HepG2 (cell line): Measurements from ENCODE around the gene NPTXR. TPM values are rescaled to one million over a fixed set of nuclear protein-coding genes. Genes with fewer than 3 reads are reported as not detected.

Source experiments
- ATAC-seq: fragments of 200-7000 bp; cut with Tn5 transposase; 3 replicates; pipeline ENCODE4 v1.9.1; 2020; ENCODE audit warnings: mild to moderate bottlenecking, moderate library complexity
- BruUV-seq: library from RNA; stranded (reverse); fragments of 400-500 nt; replicated peaks from 2 replicates; lab custom pipeline; 2021; lab: Mats Ljungman, UMichigan
- CTCF ChIA-PET: fragments of 300-600 bp; formaldehyde crosslinking; extraction: SDS; loops from one replicate; lab custom pipeline; 2021; ENCODE audit warnings: low total read pairs, inconsistent platforms, low intra/inter-chr PET ratio; lab: Yijun Ruan, JAX
- POLR2A ChIA-PET: fragments of 350-600 bp; sonication (Branson Sonifier 250); formaldehyde crosslinking; loops from one replicate; lab custom pipeline; 2020; ENCODE audit warnings: antibody characterized with exemption, inconsistent platforms; lab: Yijun Ruan, JAX
- DNase-seq: peaks from one replicate; pipeline ENCODE4 v3.0.0-alpha.2; 2015; ENCODE audit warnings: low spot score
- FAIRE-seq: peaks from 3 replicates; lab custom pipeline; 2011; peaks lifted over from hg19 to GRCh38; lab: Jason Lieb, UNC
- H2AFZ ChIP-seq: one replicate; pipeline ENCODE4 v1.6.1; 2011; ENCODE audit warnings: low read length, inconsistent platforms
- H3K27ac ChIP-seq: fragments of 300-600 bp; 3 replicates; pipeline ENCODE4 v1.8.0; 2011; ENCODE audit warnings: mixed run types, mild to moderate bottlenecking, mixed read lengths, low read length, inconsistent platforms; ENCODE audit not compliant: insufficient read depth; ENCODE audit errors: extremely low read length
- H3K27me3 ChIP-seq, 2 experiments: fragments of 200-600 bp in 1 of 2; 2 replicates in 1 of 2; 3 replicates in 1 of 2; pipeline versions ENCODE4 v1.6.0 to v1.8.0; 2011; ENCODE audit warnings: low read length in 2 of 2, mild to moderate bottlenecking in 2 of 2, moderate library complexity in 2 of 2, inconsistent platforms in 1 of 2; ENCODE audit not compliant: insufficient read depth in 2 of 2, control insufficient read depth in 1 of 2
- H3K36me3 ChIP-seq, 2 experiments: fragments of 200-600 bp in 1 of 2; replicated peaks in 1 of 2; 2 replicates in 1 of 2; 3 replicates in 1 of 2; pipeline versions ENCODE4 v1.5.1 to v1.8.0; 2011; ENCODE audit warnings: low read length in 2 of 2, inconsistent platforms in 1 of 2; ENCODE audit not compliant: insufficient read depth in 2 of 2, control insufficient read depth in 1 of 2
- H3K4me1 ChIP-seq: 2 replicates; pipeline ENCODE4 v1.5.1; 2012; ENCODE audit warnings: low read length, inconsistent platforms; ENCODE audit not compliant: insufficient read depth
- H3K4me2 ChIP-seq: 2 replicates; pipeline ENCODE4 v1.6.0; 2011; ENCODE audit warnings: low read depth, low read length, inconsistent platforms
- H3K4me3 ChIP-seq, 3 experiments: fragments of 200-600 bp in 1 of 3; sonication (generic), shearing (Covaris generic) in 1 of 3; replicated peaks in 1 of 3; 2 replicates each; pipeline ENCODE4 v1.5.1; 2011 to 2016; ENCODE audit warnings: low read length in 3 of 3, inconsistent platforms in 2 of 3, low read depth in 2 of 3, mild to moderate bottlenecking in 2 of 3, control low read depth in 1 of 3, mixed read lengths in 1 of 3; ENCODE audit not compliant: insufficient read depth in 1 of 3
- H3K79me2 ChIP-seq: one replicate; pipeline ENCODE4 v1.6.1; 2011; ENCODE audit warnings: low read length, inconsistent platforms; ENCODE audit not compliant: insufficient read depth
- H3K9ac ChIP-seq: 2 replicates; pipeline ENCODE4 v1.6.0; 2011; ENCODE audit warnings: mild to moderate bottlenecking, low read depth, low read length, inconsistent platforms; ENCODE audit not compliant: insufficient read depth
- H3K9me3 ChIP-seq: 2 replicates; pipeline ENCODE4 v1.5.1; 2012; ENCODE audit warnings: mild to moderate bottlenecking, low read length
- H4K20me1 ChIP-seq: 2 replicates; pipeline ENCODE4 v1.6.0; 2011; ENCODE audit warnings: inconsistent platforms, mild to moderate bottlenecking, low read length, moderate library complexity; ENCODE audit not compliant: insufficient read depth
- GPN1 ChIP-seq: sonication (generic); formaldehyde crosslinking; IDR thresholded peaks from 2 replicates; pipeline ENCODE4 v1.5.1; 2020; ENCODE audit warnings: missing genetic modification reagents, borderline replicate concordance
- HDAC6 ChIP-seq: fragments of 200-600 bp; sonication (generic); IDR thresholded peaks from 2 replicates; pipeline ENCODE4 v1.7.0; 2017; ENCODE audit warnings: mild to moderate bottlenecking, antibody characterized with exemption, low read length, low read depth
- KLF9 ChIP-seq: IDR thresholded peaks from 2 replicates; pipeline ENCODE4 v1.6.1; 2016; ENCODE audit warnings: low read depth
- TAF15 ChIP-seq: fragments of 200-400 bp; formaldehyde crosslinking; IDR thresholded peaks from one replicate; pipeline ENCODE4 v1.6.1; 2018; ENCODE audit warnings: mild to moderate bottlenecking, low read depth, low read length; ENCODE audit not compliant: poor library complexity, severe bottlenecking
- ZFP91 ChIP-seq: sonication (generic); formaldehyde crosslinking; IDR thresholded peaks from 2 replicates; pipeline ENCODE4 v1.9.0; 2022; ENCODE audit warnings: missing genetic modification reagents, mild to moderate bottlenecking, borderline replicate concordance
- ZNF275 ChIP-seq: sonication (generic); formaldehyde crosslinking; IDR thresholded peaks from 2 replicates; pipeline ENCODE4 v1.8.0; 2022; ENCODE audit warnings: missing genetic modification reagents, mild to moderate bottlenecking, inconsistent platforms, borderline replicate concordance
- WGBS: methylation state at CpG from one replicate; pipeline ENCODE4 v1.1.6; 2017; ENCODE audit warnings: low lambda C conversion rate; 5-methylcytosine and 5-hydroxymethylcytosine counted together
- in situ Hi-C: cut with HindIII; loops from 2 replicates; pipeline ENCODE4 v1.10.0; 2017; ENCODE audit warnings: low pct_unique_long_range_greater_than_20kb; ENCODE audit not compliant: extremely low pct_ligation_motif_present
- intact Hi-C: fragments of 100-400 bp; cut with micrococcal nuclease; formaldehyde crosslinking; loops from one replicate; pipeline ENCODE4 v1.10.0; 2022; ENCODE audit not compliant: unreplicated experiment
- polyA plus RNA-seq, 8 experiments: library from polyadenylated mRNA; depleted of rRNA in 3 of 8; stranded (reverse) in 7 of 8; unstranded in 1 of 8; fragments of >200 nt; fragmentation: Illumina TruSeq in 4 of 8; extraction: Trizol in 4 of 8; gene quantifications; 2 replicates each; pipeline versions ENCODE4 v1.2.1 to v1.2.3, GENCODE V29; 2011 to 2016; ENCODE audit warnings: low read depth in 4 of 8, missing spikeins in 1 of 8, mixed read lengths in 1 of 8; ENCODE audit not compliant: insufficient read depth in 1 of 8
- total RNA-seq, 5 experiments: library from RNA; depleted of rRNA; stranded (reverse); fragments of >200 nt; fragmentation: Illumina TruSeq; extraction: Trizol; gene quantifications; 2 replicates each; pipeline ENCODE4 v1.2.3, GENCODE V29; 2016; ENCODE audit warnings: low read depth in 1 of 5
- TF ChIP-seq, protein P1 (sequence below): sonication (generic); formaldehyde crosslinking; conservative IDR thresholded peaks from 2 replicates; pipeline ENCODE4 v1.8.1; 2023; ENCODE audit warnings: missing genetic modification reagents

Gene NPTXR
- total and polyA plus RNA-seq, 2 of the 13 experiments (the other 11 are each of a cell fraction or from before 2014, with no cell fraction given), result 2.6 to 4.8 TPM

- in situ Hi-C loops (no loop called here), intact Hi-C loops (no loop called here)
- ATAC-seq, result no peak
- Histone ChIP-seq H3K36me3 (no peaks in the 10 kb centered on the region), H3K79me2 (no peaks in the 10 kb centered on the region), H3K4me3 (no peak overlapping the region), H3K9ac (no peak overlapping the region), H3K27me3 (no peaks in the 10 kb centered on the region), H3K4me2 (no peak overlapping the region), H3K9me3 (no peaks in the 10 kb centered on the region), H2AFZ (no peak overlapping the region), H3K4me1 (no peaks in the 10 kb centered on the region), H3K27ac (no peak overlapping the region), H4K20me1 (no peaks in the 10 kb centered on the region)
- BruUV-seq, result no TSS peak
- WGBS, result 91% methylated on average over 10 of the region's 13 CpGs
- CTCF ChIA-PET, result no interaction called here
- POLR2A ChIA-PET, result no interaction called here
- FAIRE-seq, result no peak
- TF ChIP-seq KLF9 (CRISPR knock-in tag) (no peak), TAF15 (no peak), ZNF275 (CRISPR knock-in tag) (no peak)
- no peak for DNase-seq
Measured at GRCh38 chr22:38781033-38781432, 62.8 kb downstream of the NPTXR start.

DNA sequence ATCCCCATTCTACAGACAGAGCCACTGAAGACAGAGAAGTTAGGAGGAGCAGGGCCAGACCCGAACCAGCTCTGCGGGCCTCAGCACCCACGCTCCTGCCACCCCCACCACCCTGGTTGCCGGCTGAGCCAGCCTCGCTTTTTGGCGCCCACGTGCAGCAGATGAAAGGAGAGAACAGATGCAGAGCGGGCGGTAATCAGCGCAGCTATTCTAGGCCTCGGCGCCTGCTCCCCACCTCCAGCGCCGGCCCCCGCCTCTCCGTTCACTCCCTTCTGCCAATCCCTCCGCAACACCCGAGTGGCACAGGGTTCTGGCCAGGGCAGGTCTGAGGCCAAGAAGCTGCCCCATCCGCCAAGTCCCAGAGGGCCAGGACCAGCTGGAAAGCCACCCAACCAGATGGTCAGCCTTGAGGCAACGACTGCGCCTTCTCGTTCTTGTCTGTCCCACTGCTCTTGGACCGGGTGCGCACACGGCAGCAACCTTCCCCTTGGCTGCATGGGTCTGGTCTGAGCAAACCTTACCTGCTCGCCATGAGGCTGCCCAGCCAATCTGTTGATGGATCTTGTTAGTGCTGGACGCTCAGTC is 66.6 kb downstream of the NPTXR start:
- Histone ChIP-seq H3K9me3 (no peaks in the 10 kb centered on the region), H3K27ac (no peak overlapping the region), H3K36me3 (no peaks in the 10 kb centered on the region), H3K27me3 (no peaks in the 10 kb centered on the region), H3K4me2 (no peak overlapping the region), H3K9ac (no peak overlapping the region), H3K4me1 (0 out of 2 replicates have a peak, but pooled peaks cover 6% of the 10 kb centered on the region)
- WGBS, result 73% methylated on average over 6 of the region's 27 CpGs
- intact Hi-C loops, result no loop called here
- no TSS peak for BruUV-seq
- DNase-seq (no peak), ATAC-seq (no peak), FAIRE-seq (no peak)
- in situ Hi-C loops, result no loop called here
- ChIA-PET CTCF (no interaction called here), POLR2A (no interaction called here)
- TF ChIP-seq GPN1, result no peak
- TF ChIP-seq ZFP91 (CRISPR knock-in tag), result no peak
- TF ChIP-seq HDAC6, result no peak
- TF ChIP-seq, protein P1, sequence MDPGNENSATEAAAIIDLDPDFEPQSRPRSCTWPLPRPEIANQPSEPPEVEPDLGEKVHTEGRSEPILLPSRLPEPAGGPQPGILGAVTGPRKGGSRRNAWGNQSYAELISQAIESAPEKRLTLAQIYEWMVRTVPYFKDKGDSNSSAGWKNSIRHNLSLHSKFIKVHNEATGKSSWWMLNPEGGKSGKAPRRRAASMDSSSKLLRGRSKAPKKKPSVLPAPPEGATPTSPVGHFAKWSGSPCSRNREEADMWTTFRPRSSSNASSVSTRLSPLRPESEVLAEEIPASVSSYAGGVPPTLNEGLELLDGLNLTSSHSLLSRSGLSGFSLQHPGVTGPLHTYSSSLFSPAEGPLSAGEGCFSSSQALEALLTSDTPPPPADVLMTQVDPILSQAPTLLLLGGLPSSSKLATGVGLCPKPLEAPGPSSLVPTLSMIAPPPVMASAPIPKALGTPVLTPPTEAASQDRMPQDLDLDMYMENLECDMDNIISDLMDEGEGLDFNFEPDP, result no peak
- TF ChIP-seq, all 625 proteins: peak for 0
- Histone ChIP-seq H2AFZ (no peak overlapping the region), H3K4me3 (no peak overlapping the region), H3K79me2 (no peaks in the 10 kb centered on the region), H4K20me1 (no peaks in the 10 kb centered on the region)
